SU-DHL-6 (cell line): ENCODE results near the gene SLAMF7.

Experiments
- EZH2phosphoT487 ChIP-seq: fragments of 200-600 bp; sonication (generic), shearing (Covaris generic); conservative IDR thresholded peaks from 2 replicates; pipeline ENCODE4 v1.6.1; 2018; ENCODE audit warnings: mild to moderate bottlenecking, antibody characterized with exemption, low read length, moderate library complexity, mixed read lengths
- TF ChIP-seq, protein P1 (sequence below): fragments of 200-600 bp; sonication (generic); IDR thresholded peaks from one replicate; pipeline ENCODE4 v1.5.1; 2017; ENCODE audit warnings: antibody characterized with exemption, mild to moderate bottlenecking, low read length, moderate library complexity; ENCODE audit not compliant: insufficient read depth, poor library complexity, severe bottlenecking

DNA sequence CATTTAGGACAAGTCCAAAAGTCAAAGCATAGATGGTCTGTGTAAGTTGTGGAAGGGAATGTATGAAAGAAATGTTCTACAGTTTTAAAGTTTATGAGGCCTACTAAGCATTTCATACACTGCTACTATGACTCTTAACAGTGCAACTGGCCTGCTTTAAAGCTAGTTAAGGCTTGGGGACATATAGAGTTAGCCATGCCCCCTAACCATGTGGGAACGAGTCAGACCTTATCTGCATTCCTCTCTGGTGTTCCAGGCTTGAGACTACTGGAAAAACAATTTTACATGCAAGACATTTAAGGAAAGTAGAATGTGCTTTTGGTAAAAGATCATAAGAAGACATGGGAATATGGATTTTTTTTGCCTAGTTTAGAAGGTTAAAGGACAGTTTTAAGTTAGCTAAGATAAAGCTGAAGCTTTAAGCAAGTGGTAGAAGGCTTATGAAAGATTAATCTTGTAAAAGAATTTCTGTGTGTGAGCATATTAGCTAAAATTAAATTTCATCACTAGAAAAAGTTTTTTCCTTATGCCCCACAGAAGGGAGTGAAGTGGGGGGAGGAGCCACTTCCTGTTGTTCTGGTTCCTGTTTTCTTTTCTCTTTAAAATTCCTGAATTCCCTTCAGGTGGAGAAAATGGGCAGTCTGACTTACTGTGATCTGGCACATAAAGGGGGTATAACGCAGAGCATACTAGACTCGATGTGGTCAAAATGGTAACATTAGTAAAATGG lies 18.5 kb upstream of the SLAMF7 start:
- TF ChIP-seq, protein P1, sequence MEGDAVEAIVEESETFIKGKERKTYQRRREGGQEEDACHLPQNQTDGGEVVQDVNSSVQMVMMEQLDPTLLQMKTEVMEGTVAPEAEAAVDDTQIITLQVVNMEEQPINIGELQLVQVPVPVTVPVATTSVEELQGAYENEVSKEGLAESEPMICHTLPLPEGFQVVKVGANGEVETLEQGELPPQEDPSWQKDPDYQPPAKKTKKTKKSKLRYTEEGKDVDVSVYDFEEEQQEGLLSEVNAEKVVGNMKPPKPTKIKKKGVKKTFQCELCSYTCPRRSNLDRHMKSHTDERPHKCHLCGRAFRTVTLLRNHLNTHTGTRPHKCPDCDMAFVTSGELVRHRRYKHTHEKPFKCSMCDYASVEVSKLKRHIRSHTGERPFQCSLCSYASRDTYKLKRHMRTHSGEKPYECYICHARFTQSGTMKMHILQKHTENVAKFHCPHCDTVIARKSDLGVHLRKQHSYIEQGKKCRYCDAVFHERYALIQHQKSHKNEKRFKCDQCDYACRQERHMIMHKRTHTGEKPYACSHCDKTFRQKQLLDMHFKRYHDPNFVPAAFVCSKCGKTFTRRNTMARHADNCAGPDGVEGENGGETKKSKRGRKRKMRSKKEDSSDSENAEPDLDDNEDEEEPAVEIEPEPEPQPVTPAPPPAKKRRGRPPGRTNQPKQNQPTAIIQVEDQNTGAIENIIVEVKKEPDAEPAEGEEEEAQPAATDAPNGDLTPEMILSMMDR: no peak
- no peak for TF ChIP-seq EZH2phosphoT487
